Upper lobe of left lung (tissue), 4 donors: Measurements from ENCODE around the gene DOHH.

Experiments
- CTCF ChIP-seq, 6 experiments: fragments of 450-650 bp in 4 of 6; fragments of 200-600 bp in 2 of 6; sonication (generic) in 2 of 6; IDR thresholded peaks; one replicate each; pipeline ENCODE4 v1.5.1; 2016 to 2019; ENCODE audit warnings: antibody characterized with exemption in 6 of 6
- EP300 ChIP-seq, 4 donors: sonication (generic); formaldehyde crosslinking; IDR thresholded peaks; one replicate each; pipeline ENCODE4 v1.5.1; 2017; ENCODE audit warnings: antibody characterized with exemption in 4 of 4, control low read depth in 2 of 4
- POLR2A ChIP-seq, 4 donors: fragments of 450-650 bp; IDR thresholded peaks; one replicate each; pipeline ENCODE4 v1.5.1; 2016 to 2017; ENCODE audit warnings: antibody characterized with exemption in 4 of 4, mild to moderate bottlenecking in 2 of 4

GRCh38 chr19:3511506-3512251 lies 11.2 kb upstream of the DOHH start:
- TF ChIP-seq CTCF (IDR thresholded peaks at IDR 0.05) = no peak
- TF ChIP-seq EP300 (IDR thresholded peaks at IDR 0.05) = no peak
- no peak for TF ChIP-seq POLR2A (IDR thresholded peaks at IDR 0.05)
